Mesenteric fat pad (tissue), 1 donor: ENCODE results near the gene PAAF1. TPM values are rescaled to one million over a fixed set of nuclear protein-coding genes. Genes with fewer than 3 reads are reported as not detected.
"Not testable (repeated sequence)": the region's sequence is repeated elsewhere in the genome, so short reads cannot be mapped to it uniquely, and the experiment has no call there.

Experiments
- DNase-seq: peaks from one replicate; pipeline ENCODE4 v3.0.0-alpha.2; 2020; ENCODE audit warnings: low spot score
- total RNA-seq: library from RNA; stranded (reverse); fragmentation: NEBNext Ultra II Directional; extraction: Animal tissue kit (Norgen Biotek cat#: 25700); gene quantifications from one replicate; pipeline ENCODE4 v1.2.1, GENCODE V29; 2021
- donor health status: DM: yes; HTN: yes; CAD: no.

The PAAF1 gene
- total RNA-seq, 1 donor from 2014 or later: 12.8 TPM

GRCh38 chr11:73880449-73880848, 3.6 kb downstream of the PAAF1 start:
- DNase-seq: not testable (repeated sequence)

GRCh38 chr11:73883856-73884255, 7.1 kb downstream of the PAAF1 start:
- no peak for DNase-seq

GRCh38 chr11:73888244-73888643, 11.4 kb downstream of the PAAF1 start:
- DNase-seq: no peak

DNA sequence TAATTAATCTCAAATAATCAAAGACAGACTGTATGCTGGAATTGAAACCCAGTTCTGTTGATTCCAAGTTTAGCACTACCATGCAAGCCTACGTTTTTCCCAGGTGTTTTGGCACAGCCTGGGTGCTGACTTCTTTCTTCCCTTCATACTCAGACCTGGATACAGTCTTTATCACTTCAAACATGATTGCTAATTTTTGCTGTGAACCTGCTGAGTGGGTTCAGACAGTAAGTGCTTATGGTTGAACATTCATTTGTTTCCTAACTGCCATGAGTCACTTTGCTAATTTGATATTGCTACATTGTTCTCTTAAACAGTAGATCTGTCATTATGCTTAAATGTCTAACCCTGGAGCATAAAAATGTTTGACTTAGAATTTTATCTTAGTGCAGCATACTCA, 12.2 kb downstream of the PAAF1 start:
- no peak for DNase-seq

- no peak for DNase-seq
These were observed 12.7 kb downstream of the PAAF1 start for GRCh38 chr11:73889536-73889935.

- no peak for DNase-seq
These were observed 16.2 kb downstream of the PAAF1 start for GRCh38 chr11:73893041-73893440.

DNA sequence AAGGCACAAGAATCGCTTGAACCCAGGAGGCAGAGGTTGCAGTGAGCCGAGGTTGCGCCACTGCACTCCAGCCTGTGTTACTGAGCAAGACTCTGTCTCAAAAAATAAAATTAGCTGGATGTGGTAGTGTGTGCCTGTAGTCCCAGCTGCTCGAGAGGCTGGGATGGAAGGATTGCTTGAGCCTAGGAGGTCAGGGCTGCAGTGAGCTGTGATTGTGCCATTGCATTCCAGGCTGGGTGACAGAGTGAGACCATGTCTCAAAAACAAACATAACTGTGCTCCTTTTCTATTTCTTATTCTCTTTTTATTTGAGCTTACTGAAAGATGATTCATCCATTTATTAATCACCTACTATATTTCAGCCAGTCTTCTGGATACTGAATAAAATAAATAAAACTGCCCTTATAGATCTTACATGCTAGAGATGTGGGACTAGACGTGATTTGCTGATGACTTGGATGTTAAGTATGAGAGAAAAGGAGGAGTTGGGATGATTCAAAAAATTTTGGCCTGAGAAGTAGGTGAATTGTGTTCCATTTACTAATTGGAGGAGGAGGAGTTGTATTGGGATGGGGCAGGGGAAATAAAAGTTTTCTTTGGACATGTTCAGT, 18.0 kb downstream of the PAAF1 start:
- DNase-seq: no peak

DNA sequence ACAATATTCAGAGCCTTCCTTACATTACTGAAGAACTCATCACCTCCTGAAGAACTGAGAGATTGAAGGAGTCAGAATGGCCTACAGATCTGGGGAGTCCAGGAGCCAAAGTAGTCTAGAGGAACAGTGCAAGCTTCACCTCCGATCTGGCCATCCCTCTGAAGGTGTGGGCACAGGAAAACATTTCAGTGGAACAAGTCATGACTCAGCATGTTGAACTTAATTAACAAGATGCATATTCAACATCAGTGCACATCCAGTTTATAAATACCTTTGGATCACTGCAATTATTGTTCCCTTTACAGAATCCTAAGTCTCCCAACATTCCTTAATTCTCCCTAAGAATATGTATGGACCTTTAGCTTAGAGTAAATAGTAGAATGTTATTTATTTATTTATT, 25.5 kb downstream of the PAAF1 start:
- DNase-seq: no peak

DNA sequence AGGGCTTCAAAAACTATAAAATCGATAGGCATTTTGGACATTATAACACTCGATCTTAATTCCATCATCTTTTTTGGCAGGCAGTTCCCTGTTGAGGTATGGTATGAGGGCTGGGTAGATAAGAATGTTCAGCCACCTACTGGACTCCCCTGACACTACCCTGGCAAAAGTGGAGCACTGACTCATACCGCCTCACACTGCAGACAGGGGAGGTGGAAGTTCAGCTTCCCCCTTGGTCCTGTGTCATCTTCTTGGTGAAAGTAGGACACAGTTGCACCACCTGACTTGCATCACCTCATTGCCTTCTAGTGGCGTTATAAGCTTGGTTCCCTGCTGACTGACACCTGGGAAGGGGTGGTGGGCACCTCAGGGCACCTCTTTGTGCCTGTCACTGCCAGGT, 30.4 kb downstream of the PAAF1 start:
- no peak for DNase-seq

DNA sequence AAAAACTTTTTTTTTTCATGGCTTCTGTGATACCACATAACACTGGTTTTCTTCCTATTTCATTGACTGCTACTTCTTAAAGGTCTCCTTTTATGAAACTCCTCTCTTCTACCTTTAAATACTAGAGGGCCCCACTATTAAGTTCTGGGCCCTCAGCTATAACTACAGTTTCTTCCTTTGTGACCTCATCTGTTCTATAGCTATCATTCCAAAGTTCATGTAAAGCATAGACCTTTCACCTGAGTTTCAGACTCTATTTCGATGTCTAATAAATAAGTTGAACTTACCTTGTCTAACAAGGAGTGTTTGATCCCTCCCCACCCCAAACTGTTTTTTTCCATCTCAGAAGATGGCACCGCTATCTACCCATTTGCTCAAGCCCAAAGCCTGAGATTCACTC, 35.2 kb downstream of the PAAF1 start:
- DNase-seq: no peak

GRCh38 chr11:73913472-73913871, 36.7 kb downstream of the PAAF1 start:
- no peak for DNase-seq

GRCh38 chr11:73914284-73914683, 37.5 kb downstream of the PAAF1 start:
- no peak for DNase-seq

DNA sequence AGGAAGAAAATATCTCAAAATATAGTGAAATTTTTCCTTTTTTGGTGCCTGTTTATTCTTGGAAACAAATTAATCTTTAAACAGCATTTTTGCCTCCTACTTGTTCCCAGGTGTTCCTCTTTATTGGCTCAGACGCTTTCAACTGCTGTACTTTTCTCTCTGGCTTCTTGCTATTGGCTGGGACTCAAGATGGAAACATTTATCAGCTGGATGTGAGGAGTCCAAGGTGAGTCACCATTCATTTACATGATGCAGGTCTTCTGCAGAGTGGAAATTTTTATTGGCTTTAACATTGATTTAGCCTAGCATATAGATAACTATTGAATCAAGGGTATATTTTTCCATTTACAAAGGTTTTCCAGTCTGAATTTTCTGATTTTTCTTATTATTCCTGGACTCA, 39.6 kb downstream of the PAAF1 start:
- no peak for DNase-seq

DNA sequence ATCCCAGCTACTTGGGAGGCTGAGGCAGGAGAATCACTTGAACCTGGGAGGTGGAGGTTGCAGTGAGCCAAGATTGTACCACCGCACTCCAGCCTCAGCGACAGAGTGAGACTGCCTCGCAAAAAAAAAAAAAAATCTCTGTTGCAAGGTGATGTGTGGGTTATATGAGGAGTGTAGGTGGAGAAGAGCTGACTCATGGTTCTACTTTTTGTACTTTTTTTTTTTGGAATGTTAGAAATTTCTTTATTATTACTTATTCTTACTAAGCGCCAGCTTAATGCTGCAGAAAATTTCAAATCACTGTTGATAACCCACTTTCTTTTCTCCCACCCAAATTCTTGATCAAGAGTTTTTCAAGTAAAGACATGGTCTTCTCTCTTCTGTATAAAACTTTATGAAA, 44.4 kb downstream of the PAAF1 start:
- DNase-seq: no peak

DNA sequence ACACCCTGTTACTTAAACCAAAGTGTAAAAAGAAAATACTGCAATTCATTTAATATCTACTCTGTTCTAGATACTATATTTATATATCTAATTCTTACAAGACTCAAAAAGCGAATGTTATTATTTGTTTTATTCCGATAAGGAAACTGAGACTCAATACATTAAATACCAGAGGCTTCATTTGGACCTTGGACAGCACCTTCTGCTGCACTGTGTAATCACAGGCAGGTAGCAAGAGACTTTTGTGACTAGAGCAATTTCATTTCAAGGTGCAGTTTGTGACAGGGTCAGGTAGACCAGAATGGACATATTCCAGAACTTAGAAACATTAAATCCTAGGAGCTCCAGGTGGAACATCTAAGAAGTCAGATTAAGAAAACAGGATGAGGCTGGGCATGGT, 52.6 kb downstream of the PAAF1 start:
- no peak for DNase-seq

- no peak for DNase-seq
These were observed 54.3 kb downstream of the PAAF1 start for GRCh38 chr11:73931039-73931645.

GRCh38 chr11:73931951-73932350, 55.2 kb downstream of the PAAF1 start:
- no peak for DNase-seq

DNA sequence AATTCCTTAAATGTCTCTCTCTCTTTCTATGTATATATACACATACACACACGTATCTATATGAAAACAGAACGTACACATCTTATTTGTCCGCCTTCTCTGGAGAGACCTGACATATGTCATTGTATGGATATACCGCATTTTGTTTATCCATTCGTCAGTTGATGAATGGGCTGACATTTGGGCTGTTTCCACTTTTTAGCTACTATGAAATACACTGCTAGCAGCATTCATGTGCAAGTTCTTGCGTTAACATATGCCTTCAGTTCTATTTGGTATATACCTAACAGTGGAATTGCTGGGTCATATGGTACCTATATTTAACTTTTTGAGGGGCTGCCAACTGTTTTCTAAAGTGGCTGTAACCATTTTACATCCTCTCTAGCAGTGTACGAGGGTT, 56.0 kb downstream of the PAAF1 start:
- DNase-seq: no peak

DNA sequence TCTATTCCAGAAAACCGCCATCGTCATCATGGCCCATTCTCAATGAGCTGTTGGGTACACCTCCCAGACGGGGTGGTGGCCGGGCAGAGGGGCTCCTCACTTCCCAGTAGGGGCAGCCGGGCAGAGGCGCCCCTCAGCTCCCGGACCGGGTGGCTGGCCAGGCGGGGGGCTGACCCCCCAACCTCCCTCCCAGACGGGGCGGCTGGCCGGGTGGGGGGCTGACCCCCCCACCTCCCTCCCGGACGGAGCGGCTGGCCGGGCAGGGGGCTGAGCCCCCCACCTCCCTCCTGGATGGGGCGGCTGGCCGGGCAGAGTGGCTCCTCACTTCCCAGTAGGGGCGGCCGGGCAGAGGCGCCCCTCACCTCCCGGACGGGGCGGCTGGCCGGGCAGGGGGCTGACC, 59.2 kb downstream of the PAAF1 start:
- DNase-seq: not testable (repeated sequence)

DNA sequence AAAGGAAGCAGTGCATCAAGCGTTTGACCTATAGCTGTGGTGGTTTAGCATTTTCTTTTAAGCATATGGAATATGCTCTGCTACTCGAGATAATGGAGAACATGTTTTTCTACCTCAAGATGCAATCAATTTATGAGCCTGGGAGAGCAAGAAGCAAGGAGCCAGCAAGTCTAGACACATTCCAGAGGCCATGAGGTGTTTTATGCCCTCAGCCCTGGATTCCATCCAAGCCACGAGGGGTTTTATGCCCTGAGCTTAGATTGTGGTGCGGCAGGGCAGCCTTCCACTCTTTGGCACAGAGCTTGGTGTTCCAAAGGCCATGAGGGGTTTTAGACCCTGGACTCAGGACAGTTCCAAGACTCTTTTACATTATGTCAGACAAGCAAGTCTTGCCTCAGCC, 62.3 kb downstream of the PAAF1 start:
- DNase-seq: no peak

GRCh38 chr11:73940801-73941570, 64.2 kb downstream of the PAAF1 start:
- no peak for DNase-seq

DNA sequence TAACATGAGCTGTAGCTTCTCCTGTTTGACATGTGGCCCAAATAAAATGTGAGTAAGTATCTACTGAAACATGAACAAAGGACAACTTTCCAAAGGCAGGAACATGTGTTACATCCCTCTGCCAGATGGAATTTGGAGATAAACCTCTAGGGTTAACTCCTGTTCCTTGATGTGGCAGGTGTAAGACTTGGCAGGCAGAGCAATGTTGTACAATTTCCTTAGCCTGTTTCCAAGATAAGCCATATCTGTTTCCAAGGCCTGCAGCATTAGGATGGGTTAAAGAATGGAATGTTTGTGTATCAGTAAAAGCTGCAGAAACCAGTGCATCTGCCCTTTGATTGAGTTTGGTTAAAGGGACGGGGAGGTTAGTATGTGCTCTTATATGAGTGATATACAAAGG, 65.2 kb downstream of the PAAF1 start:
- DNase-seq: no peak

DNA sequence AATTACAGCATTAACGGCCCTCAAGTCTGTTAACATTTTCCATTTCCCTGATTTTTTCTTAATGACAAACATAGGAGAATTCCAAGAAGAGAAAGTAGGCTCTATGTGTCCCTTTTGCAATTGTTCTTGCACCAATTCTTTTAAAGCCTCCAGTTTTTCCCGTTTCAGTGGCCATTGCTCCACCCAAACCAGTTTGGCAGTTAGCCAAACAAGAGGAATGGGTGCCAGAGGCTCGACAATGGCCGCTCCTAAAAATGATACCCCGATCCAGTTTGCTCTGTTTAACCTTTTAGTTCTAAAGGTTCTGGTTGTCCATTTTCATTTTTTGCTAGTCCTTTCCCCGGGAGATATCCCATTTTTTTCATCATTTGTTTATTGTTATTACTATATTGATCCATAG, 67.3 kb downstream of the PAAF1 start:
- DNase-seq: no peak
